Right lung (tissue), 5 donors: ENCODE results near the gene MRGPRE. TPM values are rescaled to one million over a fixed set of nuclear protein-coding genes. Genes with fewer than 3 reads are reported as not detected.

Experiments used
- DNase-seq, 2 donors: peaks; one replicate each; pipeline ENCODE4 v3.0.0-alpha.2; 2013
- polyA plus RNA-seq, 5 donors: library from polyadenylated mRNA; unstranded; fragments of 120-200 nt; gene quantifications; one replicate each; pipeline versions ENCODE4 v1.2.1 to v1.2.3, GENCODE V29; 2013; ENCODE audit warnings: inconsistent platforms in 1 of 5, low replicate concordance in 1 of 5; ENCODE audit not compliant: insufficient read length in 5 of 5, insufficient read depth in 1 of 5

Gene MRGPRE
- polyA plus RNA-seq, 5 donors: 0.17 TPM; not detected in 4

DNA sequence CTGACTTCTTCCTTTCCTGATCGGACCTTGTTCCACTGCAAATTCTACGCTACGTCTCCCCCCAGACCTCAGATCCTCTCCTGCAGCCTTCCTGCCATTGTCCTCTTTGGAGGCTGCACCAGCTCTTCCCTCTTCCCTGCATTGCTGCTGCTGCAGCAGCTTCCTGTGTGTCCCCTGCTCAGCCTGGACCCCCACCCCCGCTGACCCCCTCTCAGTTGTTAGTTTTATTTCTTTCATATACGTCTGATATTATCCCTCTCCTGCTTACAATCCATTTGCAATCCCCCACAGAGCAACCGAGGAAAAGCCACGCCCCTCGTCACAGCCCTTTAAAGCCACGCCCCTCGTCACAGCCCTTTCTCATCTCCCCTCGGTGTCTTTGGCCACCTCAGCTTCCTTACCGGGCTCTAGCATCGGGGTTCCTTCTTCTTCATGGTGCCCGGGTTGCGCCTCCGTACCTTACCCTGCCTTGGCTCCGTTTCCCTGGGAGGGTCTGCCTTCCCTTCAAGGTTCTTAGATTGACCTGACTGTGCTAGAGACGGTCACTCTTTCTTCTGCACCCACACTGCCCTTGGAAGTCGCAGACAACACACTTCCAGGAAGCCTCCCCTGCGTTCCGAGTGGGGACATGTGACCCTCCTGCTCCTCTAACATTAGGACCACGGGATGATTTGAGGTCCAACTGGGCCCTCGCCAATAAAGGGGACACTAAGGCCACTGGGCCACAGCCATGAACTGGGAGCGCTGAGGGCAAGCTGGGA lies 18.4 kb downstream of the MRGPRE start:
- no peak for DNase-seq

DNA sequence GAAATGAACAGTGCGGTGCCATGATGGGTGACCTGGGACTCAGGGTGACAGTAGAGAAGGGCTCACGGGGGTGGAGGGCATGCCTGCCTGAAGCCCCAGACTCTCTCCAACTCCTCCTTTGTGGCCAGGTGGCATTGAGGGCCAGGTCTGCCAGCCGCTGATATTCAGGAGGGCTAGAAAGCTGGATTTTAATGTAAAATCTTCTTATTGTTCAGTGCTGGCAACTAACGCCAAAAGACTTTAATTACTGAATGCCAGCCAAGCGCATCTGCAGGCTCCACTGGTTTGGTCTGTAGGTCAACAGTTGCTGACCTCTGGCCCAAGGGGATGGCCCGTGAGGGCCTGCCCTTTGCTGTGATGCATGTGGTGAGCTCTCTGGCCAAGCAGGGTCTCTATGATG lies 23.9 kb downstream of the MRGPRE start:
- no peak for DNase-seq

DNA sequence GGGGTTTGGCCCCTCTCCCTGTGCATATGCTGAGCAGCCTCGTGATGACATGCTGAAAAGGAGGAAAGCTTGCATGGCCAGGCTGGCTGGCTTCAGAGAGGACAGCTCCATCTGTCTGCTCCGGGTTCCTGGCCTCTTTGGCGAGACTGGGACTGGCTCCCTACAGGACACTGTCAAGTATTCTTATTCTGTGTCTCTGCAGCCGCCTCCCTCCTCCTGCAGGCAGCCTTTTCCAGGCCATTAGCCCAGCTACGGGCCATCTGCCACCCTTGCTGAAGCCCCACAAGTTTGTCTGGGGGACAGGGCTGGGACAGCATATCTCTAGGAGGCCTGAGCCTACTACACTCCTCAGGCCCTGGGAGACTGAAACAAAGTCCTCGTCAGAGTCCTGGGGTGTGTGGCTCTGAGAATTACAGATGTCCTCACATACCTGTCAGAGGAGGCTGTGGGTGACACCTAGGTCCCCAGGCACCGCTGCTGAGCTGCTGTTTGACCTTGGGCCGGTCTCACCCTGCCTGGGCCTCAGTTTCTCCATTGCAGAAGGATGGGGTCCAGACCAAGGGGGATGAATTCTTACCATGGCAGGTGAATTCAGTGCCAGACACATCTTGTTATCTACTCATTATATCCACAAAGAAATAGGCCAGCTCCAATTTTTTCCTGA lies 24.6 kb downstream of the MRGPRE start:
- DNase-seq: no peak

DNA sequence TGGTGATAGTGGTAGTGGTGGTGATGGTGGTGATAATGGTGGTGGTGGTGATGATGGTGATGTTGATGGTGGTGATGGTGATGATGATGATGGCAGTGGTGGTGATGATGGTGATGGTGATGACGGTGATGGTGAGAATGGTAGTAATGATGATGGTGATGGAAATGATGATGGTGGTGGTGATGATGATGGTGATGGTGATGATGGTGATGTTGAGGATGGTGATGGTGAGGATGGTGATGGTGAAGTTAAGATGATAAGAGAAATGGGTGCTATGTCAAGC lies 25.4 kb downstream of the MRGPRE start:
- no peak for DNase-seq

DNA sequence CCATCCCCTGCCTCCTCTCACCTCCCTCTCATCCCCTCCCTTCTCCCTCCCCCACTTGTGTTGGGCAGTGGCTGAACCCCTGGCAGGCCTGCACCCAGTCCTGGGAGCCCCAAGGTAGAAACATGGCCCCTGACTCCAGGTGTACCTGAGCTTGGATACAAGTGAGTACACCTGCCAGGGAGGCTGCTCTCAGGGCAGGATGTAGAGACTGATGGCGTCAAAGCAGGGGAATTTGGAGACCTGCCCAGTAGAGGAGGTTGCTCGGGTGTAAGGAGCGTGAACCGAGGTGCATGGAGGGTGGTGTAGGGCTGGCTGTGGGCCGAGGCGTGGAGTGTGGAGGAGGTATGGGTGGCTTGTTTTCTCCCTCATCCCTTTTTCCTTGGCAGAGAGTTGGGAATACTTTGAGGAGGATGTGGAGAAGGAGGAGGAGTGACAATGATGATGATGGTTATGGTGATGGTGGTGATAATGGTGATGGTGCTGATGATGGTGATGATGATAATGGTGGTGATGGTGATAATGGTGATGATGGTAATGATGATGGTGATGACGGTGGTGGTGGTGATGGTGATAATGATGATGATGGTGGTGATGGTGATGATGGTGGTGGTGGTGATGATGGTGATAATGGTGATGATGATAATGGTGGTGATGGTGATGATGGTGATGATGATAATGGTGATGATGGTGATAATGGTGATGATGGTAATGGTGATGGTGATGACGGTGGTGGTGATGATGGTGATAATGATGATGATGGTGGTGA lies 25.9 kb downstream of the MRGPRE start:
- no peak for DNase-seq

DNA sequence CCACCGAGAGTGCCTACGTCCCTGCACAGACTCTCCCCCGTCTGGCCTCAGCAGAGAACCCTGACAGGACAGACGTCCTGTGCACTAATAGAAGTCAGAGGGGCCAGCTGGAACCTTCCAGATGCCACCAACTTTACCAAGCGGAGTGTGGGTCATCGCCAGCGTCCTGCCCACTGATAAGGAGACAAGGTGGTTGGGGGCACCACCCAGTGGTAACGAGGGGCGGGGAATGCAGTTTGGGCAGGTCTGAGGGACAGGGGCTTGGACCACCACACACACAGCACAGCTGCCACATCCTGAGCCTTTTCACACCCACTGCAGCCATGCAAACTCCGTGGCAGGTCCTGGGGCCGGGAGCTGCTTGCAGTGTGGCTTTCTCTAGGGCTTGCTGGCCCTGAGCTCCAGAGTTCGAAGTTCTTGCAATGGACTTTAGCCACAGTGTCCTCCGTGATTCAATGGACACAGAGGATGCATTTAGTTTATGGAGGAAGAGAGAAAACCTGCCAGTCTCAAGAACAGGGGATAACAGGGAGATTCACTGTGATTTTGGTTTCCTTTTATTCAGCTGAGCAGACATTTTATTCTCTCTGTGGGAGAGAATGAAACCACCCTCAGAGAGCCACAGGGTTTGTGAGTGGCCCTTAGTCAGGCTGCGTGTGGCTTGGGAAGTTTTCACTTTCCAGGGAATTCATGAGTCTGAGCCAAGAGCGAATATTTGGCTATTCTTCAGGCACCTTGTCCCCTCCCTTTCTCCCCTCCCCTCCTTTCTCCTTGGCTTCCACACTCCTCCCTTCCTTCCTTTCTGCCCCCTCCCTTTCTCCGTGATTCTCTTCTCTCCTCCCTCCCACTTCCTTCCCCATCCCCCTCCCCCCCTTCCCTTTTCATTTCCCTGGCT lies 26.7 kb downstream of the MRGPRE start:
- DNase-seq: no peak

DNA sequence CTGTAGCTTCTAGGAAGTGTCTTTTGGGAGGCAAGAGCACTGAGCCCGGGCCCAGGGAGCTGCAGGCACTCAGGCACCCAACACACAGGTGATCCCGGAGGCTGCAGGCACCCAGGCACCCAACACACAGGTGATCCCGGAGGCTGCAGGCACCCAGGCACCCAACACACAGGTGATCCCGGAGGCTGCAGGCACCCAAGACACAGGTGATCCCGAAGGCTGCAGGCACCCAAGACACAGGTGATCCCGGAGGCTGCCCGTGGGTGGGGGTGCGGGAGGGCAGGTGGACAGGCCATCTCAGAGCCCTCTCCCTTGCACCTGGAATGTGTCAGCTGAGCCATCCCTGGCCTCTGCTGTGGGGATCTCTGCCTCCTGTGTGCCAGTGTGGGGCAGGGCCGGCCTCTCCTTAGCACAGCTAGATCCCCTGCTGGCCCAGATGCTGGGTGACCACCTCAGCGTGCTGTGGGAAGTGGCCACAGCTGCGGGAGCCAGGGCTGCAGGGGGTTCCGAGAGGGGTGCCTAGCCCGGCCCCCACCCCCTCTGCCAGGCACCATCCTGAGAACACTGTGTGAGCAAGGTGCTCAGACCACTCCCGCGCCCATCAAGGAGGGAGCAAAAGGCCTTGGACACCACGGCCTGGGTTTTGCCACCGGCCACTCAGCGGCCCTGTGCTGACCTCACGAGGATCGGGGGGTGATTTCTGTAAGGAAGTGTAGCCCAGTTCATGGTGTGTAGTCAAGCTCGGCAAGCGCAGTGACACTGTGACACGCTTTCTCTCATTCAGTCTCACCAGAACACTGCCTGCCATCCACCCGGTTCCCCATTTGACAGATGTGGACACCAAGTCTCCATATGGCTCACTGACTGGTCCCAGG lies 27.8 kb downstream of the MRGPRE start:
- DNase-seq: no peak

DNA sequence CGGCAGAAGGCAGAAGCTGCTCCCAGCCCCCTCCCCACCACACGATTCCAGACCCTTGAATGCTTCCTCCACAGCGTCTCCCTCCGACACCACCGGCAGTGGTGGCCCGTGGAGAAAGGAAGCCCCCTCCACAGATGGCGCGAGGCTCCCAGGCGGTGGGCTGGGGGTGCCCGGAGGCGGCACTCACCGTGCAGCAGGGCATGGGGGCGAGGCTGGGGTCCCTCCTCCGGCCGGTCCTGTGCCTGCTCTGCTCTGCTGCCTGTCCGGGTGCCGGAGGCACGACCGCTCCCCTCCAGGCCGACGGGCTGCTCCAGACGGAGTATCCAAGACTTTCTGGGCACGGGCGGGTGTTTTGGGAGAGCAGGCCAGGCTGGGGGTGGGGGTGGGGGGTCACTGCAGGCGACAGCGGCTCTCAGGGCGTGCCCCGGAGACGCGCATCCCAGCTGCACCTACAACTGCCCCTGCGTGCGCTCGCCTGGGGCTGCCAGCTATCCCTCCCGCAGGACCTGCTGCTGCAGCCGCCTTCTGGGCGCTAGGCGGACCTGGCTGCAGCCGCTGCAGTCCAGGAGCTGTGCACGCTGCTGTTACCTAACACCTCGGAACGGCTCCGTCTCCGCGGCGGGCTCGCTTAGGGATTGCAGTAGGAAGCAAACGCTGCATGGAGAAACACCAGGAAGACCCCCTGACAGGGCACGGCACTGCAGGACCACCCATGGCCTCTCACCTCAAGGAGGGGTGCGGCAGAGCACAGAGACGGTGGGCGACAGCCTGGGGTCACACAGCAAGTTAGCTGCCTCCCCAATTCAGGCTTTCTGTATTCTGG lies 28.8 kb downstream of the MRGPRE start:
- DNase-seq: no peak

DNA sequence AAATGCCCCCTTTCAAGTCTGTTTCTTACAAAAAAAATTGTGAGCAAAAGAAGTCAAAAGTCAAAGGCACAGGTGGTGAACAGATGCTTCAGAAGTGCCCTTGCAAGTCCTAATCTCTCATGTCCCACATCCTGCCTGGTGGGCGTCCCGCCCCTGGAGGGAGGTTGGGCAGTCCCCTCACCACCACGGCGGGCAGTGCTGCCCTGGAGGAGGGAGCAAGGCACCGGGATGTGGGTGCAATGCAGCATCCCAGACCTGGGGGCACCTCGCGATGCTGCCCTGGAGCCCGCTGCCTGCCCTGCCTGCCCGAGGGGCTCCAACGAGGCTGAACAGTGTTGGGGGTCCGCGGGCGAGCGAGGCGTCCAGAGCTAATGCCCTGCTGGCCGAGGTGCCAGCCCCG lies 29.5 kb downstream of the MRGPRE start:
- no peak for DNase-seq

DNA sequence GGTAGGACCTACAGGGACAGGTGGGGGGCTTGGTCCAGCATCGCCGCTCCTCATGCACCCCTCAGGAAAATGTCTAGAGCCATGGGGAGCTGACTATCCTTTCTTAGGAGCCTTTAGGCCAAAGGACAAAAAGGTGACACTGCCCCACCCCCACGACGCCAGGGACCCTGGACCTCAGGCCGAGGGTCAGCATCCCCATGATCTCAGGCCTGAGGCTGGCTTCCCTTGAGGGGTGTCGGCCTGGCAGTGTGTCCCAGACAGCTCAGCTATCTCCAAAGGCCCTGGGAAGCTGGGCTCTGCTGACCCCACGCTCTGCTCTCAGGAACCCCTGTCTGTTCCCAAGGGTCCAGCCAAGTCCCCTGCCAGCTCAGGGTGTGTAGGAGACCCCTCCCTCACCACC lies 29.9 kb downstream of the MRGPRE start:
- DNase-seq: no peak

DNA sequence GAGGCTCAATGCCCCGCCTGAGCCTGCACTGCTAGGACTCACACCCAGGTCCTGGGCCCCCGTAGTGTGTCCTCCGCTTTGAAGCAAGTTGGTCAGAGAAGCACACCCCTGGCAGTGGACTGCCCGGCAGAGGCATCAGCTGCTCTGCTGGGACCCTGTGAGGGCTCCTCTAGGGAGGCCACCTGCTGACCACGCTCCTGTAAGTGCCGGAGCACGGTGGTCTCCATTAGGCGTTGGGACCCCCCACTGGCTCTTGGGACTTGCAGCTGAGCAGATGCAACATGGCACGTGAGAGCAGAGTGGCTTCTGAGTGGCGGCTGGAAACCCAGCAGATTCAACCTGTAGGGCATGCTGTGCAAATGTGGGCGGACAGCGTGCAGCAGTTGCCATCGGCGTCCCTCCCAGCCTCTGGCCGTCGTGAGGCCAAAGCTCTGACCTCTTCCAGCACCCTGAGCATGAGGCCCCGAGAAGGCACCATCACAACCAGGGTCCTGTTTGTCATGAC lies 30.5 kb downstream of the MRGPRE start:
- no peak for DNase-seq

DNA sequence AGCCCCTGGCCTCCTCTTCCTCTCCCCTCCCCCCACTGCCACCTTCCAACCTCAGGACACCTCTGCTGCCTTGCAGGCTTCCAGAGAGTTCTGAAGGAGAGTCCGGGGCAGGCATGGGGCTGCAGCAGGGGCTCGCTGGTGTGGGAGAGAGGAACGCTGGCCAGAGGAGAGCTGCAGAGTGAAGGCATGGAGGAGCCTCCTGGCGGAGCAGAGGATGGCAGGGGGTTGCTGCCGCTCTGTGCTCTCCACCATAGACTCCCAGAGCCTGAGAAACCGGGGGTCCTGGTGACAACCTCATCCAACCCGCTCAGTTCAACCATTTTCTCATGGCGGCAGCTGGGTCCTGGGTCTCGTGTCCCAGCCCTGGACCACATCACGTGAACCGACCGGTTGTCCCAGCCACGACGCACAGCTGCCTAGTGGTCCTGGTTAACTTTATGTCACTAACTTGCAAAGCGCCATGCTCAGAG lies 31.1 kb downstream of the MRGPRE start:
- no peak for DNase-seq

DNA sequence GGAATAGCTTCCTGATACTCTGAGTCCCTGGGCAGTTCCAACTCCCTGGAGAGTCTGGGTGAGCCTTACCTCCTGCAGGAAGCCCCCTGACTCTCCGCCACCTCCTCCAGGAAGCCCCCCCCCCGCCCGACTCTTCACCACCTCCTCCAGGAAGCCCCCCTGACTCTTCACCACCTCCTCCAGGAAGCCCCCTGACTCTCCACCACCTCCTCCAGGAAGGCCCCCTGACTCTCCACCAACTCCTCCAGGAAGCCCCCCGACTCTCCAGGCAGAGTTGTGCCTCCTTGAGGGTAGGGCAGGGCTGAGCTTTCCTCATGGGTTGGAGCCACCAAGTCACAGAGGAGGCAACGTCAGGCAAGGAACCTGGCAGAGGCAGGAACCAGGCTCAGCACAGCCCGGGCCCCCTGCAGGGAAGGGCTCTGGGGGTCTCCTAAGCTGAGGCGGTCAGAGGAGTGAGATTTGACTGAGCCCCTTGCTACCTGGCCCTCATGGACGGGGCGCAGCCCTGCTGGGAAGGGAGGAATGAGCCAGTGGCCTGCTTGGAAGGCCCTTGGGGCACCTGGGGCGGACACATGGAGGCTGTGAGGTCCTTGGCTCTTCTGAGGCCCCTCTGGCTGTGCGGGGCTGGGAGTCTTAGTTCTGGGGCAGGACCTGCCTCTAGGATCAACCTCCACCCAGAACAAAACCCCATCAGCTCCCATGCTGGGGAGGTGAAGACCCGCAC lies 31.7 kb downstream of the MRGPRE start:
- no peak for DNase-seq

DNA sequence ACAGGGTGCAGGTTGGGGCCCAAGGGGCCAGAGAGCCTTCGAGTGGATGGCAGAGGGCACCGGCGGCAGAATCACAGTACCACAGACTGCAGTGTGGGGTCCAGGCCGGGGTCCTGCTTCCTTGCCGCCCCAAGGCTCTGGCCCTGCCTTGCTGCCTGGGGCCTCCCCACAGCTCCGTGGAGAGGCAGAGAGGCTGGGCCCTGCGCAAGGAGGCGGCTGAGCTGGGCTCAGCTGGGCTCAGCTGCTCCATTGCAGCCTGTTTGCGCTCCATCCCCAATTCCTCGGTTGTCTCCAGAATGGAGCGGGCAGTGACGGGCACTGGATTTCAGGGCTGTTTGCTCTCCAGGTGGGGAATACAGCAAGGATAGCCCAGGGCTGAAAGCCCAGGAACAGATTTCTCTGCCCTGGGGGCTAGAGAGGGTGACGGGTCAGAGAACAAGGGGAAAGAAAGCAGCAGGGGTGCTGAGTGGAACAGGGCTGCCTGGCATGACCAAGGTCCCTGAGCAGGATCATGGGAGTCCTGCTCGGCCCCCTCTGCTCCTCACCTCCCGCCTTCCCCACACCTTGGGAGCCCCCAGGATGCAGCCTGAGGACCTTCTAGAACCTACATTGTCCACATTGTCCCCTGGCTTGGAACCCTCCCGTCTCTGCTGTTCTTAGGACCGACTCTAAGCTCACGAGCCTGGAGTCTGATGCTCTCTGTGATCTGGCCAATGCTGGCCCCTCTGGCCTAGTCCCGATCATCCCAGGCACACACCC lies 32.5 kb downstream of the MRGPRE start:
- DNase-seq: no peak

DNA sequence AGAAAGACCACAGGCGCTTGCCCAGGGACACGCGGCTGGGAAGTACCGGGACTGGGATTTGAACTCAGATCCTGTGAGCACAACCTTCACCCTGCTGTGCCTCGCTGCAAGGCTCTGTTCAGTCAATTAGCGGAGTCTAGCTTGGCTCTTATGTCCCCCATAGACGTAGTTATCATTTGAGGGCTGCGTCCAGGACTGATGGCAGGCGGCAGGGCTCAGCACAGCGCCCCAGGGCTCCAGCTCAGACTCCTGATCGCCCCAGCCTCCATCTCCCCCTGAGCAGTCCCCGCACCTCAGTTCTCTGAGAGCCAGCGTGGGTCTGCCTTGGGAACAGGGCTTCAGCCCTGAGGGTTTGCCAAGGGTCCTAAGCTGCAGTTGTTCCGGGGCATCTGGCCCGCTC lies 33.4 kb downstream of the MRGPRE start:
- DNase-seq: no peak

DNA sequence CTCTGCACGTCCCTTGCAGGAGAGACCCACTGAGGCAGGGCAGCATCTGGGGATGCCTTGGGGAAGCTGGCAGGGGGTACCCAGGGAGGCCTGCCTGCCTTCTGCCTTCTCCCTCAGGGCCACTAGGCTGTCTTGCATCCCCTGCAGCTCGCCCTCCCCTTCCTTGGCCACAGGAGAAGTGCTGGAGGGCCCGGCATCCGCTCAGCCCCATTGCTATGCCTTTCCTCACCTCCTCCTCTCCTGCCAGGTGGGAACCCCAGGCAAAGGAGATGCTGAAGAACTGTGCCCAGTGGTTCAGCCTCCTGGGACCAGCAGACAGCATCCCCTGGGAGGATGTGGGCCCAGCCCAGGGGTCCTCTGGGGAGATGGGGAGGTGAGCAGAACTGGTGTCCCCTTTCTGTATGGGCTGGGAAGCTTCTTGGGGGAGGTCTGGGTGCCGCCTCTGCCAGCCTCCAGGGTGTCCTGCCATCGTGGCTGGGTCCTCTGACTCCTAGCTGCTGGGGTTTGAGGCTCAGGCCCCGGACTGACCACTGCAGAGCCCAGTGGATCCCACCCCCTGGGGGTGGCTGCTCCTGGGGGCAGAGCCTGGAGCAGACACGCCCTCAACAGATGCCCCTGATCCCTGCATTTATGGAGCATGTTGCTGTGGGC lies 34.2 kb downstream of the MRGPRE start:
- DNase-seq: no peak

DNA sequence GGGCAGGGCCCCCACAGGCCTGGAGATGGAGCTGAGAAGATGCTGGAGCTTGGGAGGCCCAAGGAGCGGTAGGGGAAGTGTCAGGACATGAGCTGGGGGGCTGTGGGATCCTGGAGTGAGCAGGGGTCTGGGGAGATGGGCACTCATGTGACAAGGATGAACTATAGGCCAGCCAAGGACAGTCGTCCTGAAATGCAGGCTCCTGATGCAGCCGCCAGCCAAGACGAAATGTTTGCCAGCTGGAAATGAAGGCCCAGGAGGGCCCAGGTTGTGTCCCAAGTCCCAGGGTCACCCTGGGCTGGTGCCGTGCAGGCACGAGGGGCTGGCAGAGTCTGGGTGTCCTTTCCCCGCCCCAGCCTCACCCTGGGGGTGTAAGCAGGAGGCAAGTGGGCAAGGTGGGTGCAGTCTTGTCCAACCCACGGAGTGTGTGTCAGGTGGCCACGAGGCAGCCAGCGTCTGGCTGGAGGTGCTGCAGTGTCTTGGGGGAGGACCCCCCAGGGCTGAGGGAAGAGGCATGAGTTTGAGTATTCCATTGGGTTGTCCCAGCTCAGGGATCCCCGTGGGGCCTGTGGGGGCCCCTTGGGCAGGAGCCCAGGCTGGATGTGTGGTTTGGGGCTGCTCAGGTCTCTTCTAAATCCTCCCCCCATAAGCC lies 35.0 kb downstream of the MRGPRE start:
- no peak for DNase-seq
